Measurements from ENCODE around the gene GDNF.

GDNF gene

GRCh38 chr5:37777432-37778130, 62.3 kb downstream of the GDNF start:
- DNase-seq: no peak

GRCh38 chr5:37776826-37777225, 63.0 kb downstream of the GDNF start:
- DNase-seq: no peak

GRCh38 chr5:37774912-37775483, 64.8 kb downstream of the GDNF start:
- no peak for DNase-seq

- DNase-seq: no peak
These were observed 66.0 kb downstream of the GDNF start for GRCh38 chr5:37773809-37774208.

- DNase-seq: no peak
These were observed 67.6 kb downstream of the GDNF start for GRCh38 chr5:37772255-37772654.

GRCh38 chr5:37771731-37772130, 68.1 kb downstream of the GDNF start:
- DNase-seq: no peak

- no peak for DNase-seq
These were observed 68.6 kb downstream of the GDNF start for GRCh38 chr5:37771203-37771611.

- DNase-seq: no peak
These were observed 69.1 kb downstream of the GDNF start for GRCh38 chr5:37770786-37771185.

GRCh38 chr5:37769840-37770239, 70.0 kb downstream of the GDNF start:
- no peak for DNase-seq

- DNase-seq: no peak
These were observed 70.7 kb downstream of the GDNF start for GRCh38 chr5:37769108-37769507.

GRCh38 chr5:37768371-37768770, 71.5 kb downstream of the GDNF start:
- no peak for DNase-seq

GRCh38 chr5:37767961-37768360, 71.9 kb downstream of the GDNF start:
- DNase-seq: no peak

- DNase-seq: no peak
These were observed 72.6 kb downstream of the GDNF start for GRCh38 chr5:37767251-37767650.
